PC-9 (cell line): ENCODE results near the gene ADSL.

Experiments
- CTCF ChIP-seq: fragments of 200-600 bp; sonication (generic); conservative IDR thresholded peaks from 2 replicates; pipeline ENCODE4 v1.6.1; 2017; ENCODE audit warnings: mixed run types, antibody characterized with exemption, mild to moderate bottlenecking, moderate library complexity
- EZH2 ChIP-seq: fragments of 200-600 bp; sonication (generic); IDR thresholded peaks from 2 replicates; pipeline ENCODE4 v1.8.0; 2017; ENCODE audit warnings: antibody characterized with exemption, low read depth

DNA sequence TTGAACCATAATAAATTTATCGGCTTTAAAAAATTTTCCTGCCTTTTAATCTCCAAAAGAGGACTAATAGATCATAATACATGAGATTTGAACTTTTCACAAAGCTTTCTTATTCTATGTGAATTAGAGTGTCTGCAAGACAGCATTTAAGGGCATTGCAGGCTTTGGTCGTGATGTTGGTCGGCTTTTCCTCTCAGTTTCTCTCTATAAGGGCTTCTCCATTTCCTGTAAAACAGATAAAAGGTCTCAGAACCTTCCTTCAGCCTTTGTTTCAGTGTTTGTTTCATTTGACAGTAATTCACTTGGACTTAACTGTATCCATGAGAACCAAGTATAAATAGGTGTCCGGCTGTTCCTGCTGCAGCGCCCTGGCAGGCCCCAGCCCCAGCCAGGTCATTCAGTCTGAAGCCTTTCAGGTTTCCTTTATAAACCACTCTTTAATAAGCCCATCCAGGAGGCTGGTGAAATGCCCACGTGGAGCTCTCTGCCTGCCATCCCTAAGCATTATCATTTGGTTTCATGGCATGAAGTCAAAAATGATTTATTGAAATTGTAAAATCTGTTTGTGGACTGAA, 37.2 kb upstream of the ADSL start:
- TF ChIP-seq CTCF (no peak), EZH2 (no peak)
